ENCODE measurements around the gene LYSMD3. TPM values are rescaled to one million over a fixed set of nuclear protein-coding genes. Genes with fewer than 3 reads are reported as not detected.

LYSMD3 gene
- total and polyA plus RNA-seq, 9 of the 15 experiments (the other 6 are each of a cell fraction or from before 2014, with no cell fraction given), result 9.5 to 42.3 (median 20.7) TPM

GRCh38 chr5:90474235-90475107, 54.9 kb downstream of the LYSMD3 start, which contains the start of the genes MBLAC2 and POLR3G (continued):
- TF ChIP-seq FOXA3 (CRISPR knock-in tag; conservative IDR thresholded peaks at IDR 0.05 in 1 of 2, IDR thresholded peaks at IDR 0.05 in 1 of 2), result no peak
- TF ChIP-seq UBTF (IDR thresholded peaks at IDR 0.05; ENCODE audit: borderline replicate concordance in 1 of 2, low read depth in 2 of 2, low read length in 2 of 2), result peak; percentile 9 to 26; a peak in 1 of 4 replicates
- TF ChIP-seq NR2C2 (CRISPR knock-in tag; IDR thresholded peaks at IDR 0.05), result 0 out of 2 replicates have a peak, but pooled peaks have one; percentile 58
- peak; percentile 74 for TF ChIP-seq NR2C2 (tag; IDR thresholded peaks at IDR 0.05)
- TF ChIP-seq RBM34 (IDR thresholded peaks at IDR 0.05; ENCODE audit: borderline replicate concordance, insufficient read depth, low read length), result no peak
- TF ChIP-seq ZBTB2 (IDR thresholded peaks at IDR 0.05), result peak; percentile 84
- TF ChIP-seq ZBTB9 (CRISPR knock-in tag; IDR thresholded peaks at IDR 0.05), result peak; percentile 21; the same call in 1 of the 2 replicates
- TF ChIP-seq ATF1 (CRISPR knock-in tag; IDR thresholded peaks at IDR 0.05), result no peak
- peak; percentile 81 for TF ChIP-seq ATF1 (tag; IDR thresholded peaks at IDR 0.05)
- no peak for TF ChIP-seq PCBP2 (IDR thresholded peaks at IDR 0.05; ENCODE audit: low read depth, low read length, poor library complexity, severe bottlenecking)
- no peak; the same call in 1 of the 2 replicates for TF ChIP-seq TCF3 (CRISPR knock-in tag; IDR thresholded peaks at IDR 0.05)
- TF ChIP-seq TSHZ1 (CRISPR knock-in tag; IDR thresholded peaks at IDR 0.05), result no peak
- peak; percentile 89 for TF ChIP-seq TBP (optimal IDR thresholded peaks at IDR 0.05; ENCODE audit: low read depth, low read length)
- no peak for TF ChIP-seq ARID2 (IDR thresholded peaks at IDR 0.05)
- TF ChIP-seq NCOA2 (IDR thresholded peaks at IDR 0.05; ENCODE audit: partially characterized antibody in 2 of 2), result no peak
- no peak; the same call in 1 of the 2 replicates for TF ChIP-seq EP300 (IDR thresholded peaks at IDR 0.05; ENCODE audit: low read length)
- TF ChIP-seq HSF4 (CRISPR knock-in tag; IDR thresholded peaks at IDR 0.05; ENCODE audit: borderline replicate concordance), result no peak
- TF ChIP-seq KDM1A (IDR thresholded peaks at IDR 0.05), result no peak

Measured in K562 (cell line).